ENCODE data around the gene ZNF141.

- TF ChIP-seq, protein P1, sequence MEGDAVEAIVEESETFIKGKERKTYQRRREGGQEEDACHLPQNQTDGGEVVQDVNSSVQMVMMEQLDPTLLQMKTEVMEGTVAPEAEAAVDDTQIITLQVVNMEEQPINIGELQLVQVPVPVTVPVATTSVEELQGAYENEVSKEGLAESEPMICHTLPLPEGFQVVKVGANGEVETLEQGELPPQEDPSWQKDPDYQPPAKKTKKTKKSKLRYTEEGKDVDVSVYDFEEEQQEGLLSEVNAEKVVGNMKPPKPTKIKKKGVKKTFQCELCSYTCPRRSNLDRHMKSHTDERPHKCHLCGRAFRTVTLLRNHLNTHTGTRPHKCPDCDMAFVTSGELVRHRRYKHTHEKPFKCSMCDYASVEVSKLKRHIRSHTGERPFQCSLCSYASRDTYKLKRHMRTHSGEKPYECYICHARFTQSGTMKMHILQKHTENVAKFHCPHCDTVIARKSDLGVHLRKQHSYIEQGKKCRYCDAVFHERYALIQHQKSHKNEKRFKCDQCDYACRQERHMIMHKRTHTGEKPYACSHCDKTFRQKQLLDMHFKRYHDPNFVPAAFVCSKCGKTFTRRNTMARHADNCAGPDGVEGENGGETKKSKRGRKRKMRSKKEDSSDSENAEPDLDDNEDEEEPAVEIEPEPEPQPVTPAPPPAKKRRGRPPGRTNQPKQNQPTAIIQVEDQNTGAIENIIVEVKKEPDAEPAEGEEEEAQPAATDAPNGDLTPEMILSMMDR (conservative IDR thresholded peaks at IDR 0.05; ENCODE audit: low read length) = no peak
- no peak for TF ChIP-seq EZH2phosphoT487 (IDR thresholded peaks at IDR 0.05; ENCODE audit: borderline replicate concordance)
Observed at GRCh38 chr4:302381-302780, 35.2 kb upstream of the ZNF141 start.

Data from Loucy (cell line).